PC-3 (cell line): ENCODE measurements around the gene HCFC1R1.

Source experiments
- CTCF ChIP-seq: fragments of 300-600 bp; sonication (generic); conservative IDR thresholded peaks from 2 replicates; pipeline ENCODE4 v1.5.1; 2017; ENCODE audit warnings: antibody characterized with exemption, low read depth, mild to moderate bottlenecking, low read length
- EZH2 ChIP-seq: fragments of 300-600 bp; sonication (generic); IDR thresholded peaks from one replicate; pipeline ENCODE4 v1.6.1; 2017; ENCODE audit warnings: antibody characterized with exemption, mild to moderate bottlenecking, low read length; ENCODE audit not compliant: unreplicated experiment

GRCh38 chr16:2985462-2985861, 38.3 kb downstream of the HCFC1R1 start:
- TF ChIP-seq CTCF, result no peak
- TF ChIP-seq EZH2, result no peak
